ENCODE data around the gene GDF10.
A peak's percentile ranks its signal among the peaks of the same experiment; 100 is the strongest.

GDF10 gene

DNA sequence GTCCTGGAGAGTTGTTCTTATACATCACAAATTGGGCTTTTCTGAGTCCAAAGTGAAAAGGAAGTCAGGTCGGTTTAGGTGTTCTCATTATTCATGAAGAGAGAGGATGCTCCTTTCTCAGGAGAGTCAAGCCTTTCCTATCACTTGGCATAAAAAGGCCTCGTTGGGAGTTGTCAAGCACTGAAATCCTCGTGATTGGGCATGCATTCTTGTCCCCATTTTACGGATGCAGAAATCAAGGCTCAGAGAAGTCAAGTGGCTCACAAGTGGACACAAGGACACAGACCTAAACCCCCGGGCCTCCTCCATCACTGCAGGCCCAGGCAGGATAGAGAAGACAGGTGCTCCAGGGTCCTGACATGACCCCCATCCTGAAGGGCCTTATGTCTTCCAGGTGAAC, 56.7 kb downstream of the GDF10 start:
- no peak for DNase-seq

DNA sequence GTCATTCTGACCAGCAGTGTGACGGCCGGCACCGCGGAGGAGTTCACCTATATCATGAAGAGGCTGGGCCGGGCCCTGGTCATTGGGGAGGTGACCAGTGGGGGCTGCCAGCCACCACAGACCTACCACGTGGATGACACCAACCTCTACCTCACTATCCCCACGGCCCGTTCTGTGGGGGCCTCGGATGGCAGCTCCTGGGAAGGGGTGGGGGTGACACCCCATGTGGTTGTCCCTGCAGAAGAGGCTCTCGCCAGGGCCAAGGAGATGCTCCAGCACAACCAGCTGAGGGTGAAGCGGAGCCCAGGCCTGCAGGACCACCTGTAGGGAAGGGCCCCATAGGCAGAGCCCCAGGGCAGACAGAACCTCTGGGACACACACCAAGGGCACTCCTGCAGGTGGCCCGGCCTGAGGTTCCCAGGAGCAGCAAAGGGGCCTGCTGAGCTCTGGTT, 57.2 kb downstream of the GDF10 start:
- DNase-seq = no peak

GRCh38 chr10:47357911-47358310, 57.9 kb downstream of the GDF10 start:
- DNase-seq = no peak

DNA sequence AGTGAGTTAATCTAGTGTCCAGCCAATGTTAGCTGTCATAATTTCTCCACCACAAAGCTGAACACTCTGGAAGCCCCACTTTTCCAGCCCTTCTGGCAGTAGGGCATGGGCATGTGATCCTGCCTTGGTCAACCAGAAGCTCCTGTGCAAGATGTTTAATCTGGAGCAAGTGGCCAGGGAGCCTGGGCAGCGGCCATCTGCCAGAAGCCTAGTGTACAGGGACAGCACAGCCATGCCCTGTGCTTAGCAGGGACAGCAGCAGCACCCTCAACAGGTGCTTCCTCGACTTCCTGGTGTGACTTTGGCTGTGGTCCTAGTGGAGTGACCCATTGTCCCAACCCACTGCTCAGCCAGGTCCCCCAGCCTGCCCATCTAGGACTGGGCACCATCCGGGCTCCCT, 58.5 kb downstream of the GDF10 start:
- no peak for DNase-seq

DNA sequence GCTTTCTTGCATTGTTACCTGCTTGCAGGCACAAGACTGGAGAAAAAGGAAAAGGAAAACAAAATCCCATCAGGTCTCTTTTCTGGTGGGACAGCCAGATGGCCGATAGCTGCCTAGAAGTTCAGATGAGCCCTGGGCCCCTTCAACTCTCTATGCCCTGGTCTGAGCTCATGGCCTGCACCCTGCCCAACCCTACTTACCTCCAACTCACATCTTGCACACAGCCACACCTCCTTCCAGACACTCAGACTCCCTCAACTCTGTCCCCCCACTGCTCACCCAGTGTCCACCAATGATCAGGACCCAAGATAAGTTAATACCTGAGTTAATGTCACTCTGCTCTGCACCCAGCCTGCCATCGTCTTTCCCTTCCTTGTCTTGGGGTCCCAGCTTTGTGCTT, 59.1 kb downstream of the GDF10 start:
- DNase-seq = no peak

DNA sequence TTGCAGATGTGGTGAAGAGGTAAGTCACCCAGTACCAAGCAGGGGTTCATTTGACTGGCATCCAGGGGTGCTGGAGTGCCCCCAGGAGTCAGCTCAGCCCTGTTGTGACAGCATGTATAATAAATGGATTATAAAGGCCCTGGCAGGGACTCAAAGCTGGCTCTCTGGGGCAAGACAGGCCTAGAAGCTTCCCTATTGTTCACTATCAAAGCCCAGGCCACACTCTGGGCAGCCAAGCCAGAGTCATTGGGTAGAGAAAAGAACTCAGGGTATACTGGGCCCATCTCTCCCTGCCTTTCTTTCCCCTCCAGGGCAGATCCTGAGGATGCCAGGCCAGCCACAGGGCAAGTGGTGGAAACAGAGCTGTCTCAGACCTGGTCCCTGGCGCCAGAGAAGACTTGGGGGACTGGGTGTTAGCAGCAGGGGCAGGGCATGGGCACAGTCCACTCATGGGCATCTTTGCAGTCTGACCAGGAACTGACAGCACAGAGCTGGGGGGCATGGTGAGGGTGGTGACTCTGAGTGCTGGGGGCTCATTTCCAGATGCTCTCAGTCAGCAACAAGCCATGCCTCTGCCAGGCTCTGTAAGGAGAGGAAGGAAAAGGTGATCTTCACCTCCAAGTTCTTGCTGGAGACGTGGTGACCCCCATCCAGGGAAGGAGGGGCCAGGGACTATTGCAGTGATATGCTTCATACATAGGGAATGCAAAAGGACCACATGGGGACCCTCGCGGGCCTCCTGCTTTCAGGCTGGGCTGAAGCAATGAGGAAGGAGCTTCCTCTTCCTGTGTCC, 59.8 kb downstream of the GDF10 start:
- DNase-seq = no peak

DNA sequence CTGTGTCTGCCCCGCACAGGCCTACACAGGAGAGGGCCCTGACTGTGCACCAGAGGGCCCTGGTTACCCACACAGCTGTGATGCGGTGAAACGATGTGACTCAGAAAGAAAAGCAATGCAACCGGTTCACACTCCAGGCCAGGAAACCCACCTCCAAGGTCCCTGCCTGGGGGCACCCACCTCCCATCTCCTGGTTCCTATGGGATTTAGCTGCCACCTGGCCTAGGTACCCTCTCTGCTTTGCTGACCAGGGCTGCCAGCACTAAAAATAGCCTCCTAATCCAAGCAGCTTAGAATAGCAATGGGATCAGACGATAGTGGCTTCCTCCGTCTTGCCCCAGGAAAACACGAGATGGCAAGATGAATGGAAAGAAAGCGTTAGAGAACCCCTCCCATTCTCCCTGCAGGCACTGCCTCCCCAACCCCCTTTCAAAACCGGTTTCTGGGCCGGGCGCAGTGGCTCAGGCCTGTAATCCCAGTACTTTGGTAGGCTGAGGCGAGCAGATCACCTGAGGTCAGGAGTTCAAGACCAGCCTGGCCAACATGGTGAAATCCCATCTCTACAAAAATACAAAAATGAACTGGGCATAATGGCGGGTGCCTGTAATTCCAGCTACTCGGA, 60.5 kb downstream of the GDF10 start:
- no peak for DNase-seq

- DNase-seq = peak in 1 of 5 donors; percentile 7
Observed at GRCh38 chr10:47361293-47361692, 61.3 kb downstream of the GDF10 start.

GRCh38 chr10:47362199-47362598, 62.2 kb downstream of the GDF10 start:
- DNase-seq = no peak

Data from T-helper 1 cell (primary cell).